Ascending aorta (tissue), 2 donors: Measurements from ENCODE around the gene DNAI4. TPM values are rescaled to one million over a fixed set of nuclear protein-coding genes. Genes with fewer than 3 reads are reported as not detected.
"Not testable (repeated sequence)": the region's sequence is repeated elsewhere in the genome, so short reads cannot be mapped to it uniquely, and the experiment has no call there.

Source experiments
- DNase-seq, 2 donors: peaks; one replicate each; pipeline ENCODE4 v3.0.0-alpha.2; 2019; ENCODE audit warnings: low spot score in 2 of 2
- H3K27ac ChIP-seq, 2 donors: fragments of 200-600 bp; sonication (generic); one replicate each; pipeline ENCODE4 v1.5.1; 2016 to 2017; ENCODE audit warnings: mild to moderate bottlenecking in 1 of 2
- H3K27me3 ChIP-seq: fragments of 200-600 bp; sonication (generic); one replicate; pipeline ENCODE4 v1.5.1; 2017
- H3K36me3 ChIP-seq, 2 donors: fragments of 200-600 bp; sonication (generic); one replicate each; pipeline ENCODE4 v1.5.1; 2016
- H3K4me1 ChIP-seq, 2 donors: fragments of 200-600 bp; sonication (generic); one replicate each; pipeline ENCODE4 v1.5.1; 2016 to 2017; ENCODE audit warnings: mild to moderate bottlenecking in 1 of 2
- H3K4me3 ChIP-seq, 2 donors: fragments of 200-600 bp; sonication (generic); one replicate each; pipeline ENCODE4 v1.5.1; 2016 to 2017; ENCODE audit warnings: mild to moderate bottlenecking in 1 of 2
- H3K9me3 ChIP-seq, 2 donors: fragments of 200-600 bp; sonication (generic); one replicate each; pipeline ENCODE4 v1.5.1; 2016
- CTCF ChIP-seq, 3 experiments: fragments of 200-600 bp in 2 of 3; fragments of 450-650 bp in 1 of 3; sonication (generic) in 2 of 3; IDR thresholded peaks; one replicate each; pipeline ENCODE4 v1.5.1; 2016 to 2019; ENCODE audit warnings: antibody characterized with exemption in 3 of 3, mild to moderate bottlenecking in 1 of 3, moderate library complexity in 1 of 3
- intact Hi-C: fragments of 100-400 bp; cut with DNase I; formaldehyde crosslinking; loops from one replicate; pipeline ENCODE4 v1.15.1; 2023
- total RNA-seq: library from RNA; depleted of rRNA; stranded (reverse); fragments of >200 nt; gene quantifications from one replicate; pipeline ENCODE4 v1.1.0, GENCODE V29; 2016

DNAI4 gene
- total RNA-seq, 1 donor from 2014 or later = not detected

GRCh38 chr1:66833112-66833511 is 91.5 kb downstream of the DNAI4 start:
- intact Hi-C loops = no loop called here
- TF ChIP-seq CTCF (IDR thresholded peaks at IDR 0.05) = no peak
- DNase-seq = no peak
- Histone ChIP-seq H3K4me1 (no peaks in the 10 kb centered on the region), H3K36me3 (no peaks in the 10 kb centered on the region), H3K4me3 (no peak overlapping the region), H3K27ac (no peak overlapping the region), H3K27me3 (no peaks in the 10 kb centered on the region), H3K9me3 (no peaks in the 10 kb centered on the region)

- DNase-seq = no peak
- Histone ChIP-seq H3K27ac (no peak overlapping the region), H3K9me3 (no peaks in the 10 kb centered on the region), H3K4me1 (no peaks in the 10 kb centered on the region), H3K4me3 (no peak overlapping the region), H3K27me3 (no peaks in the 10 kb centered on the region), H3K36me3 (no peaks in the 10 kb centered on the region)
- no peak for TF ChIP-seq CTCF (IDR thresholded peaks at IDR 0.05)
- intact Hi-C loops = no loop called here
Observed at GRCh38 chr1:66831529-66832239, 93.0 kb downstream of the DNAI4 start.

- H3K27ac ChIP-seq = no peak overlapping the region
Observed at GRCh38 chr1:66824771-66825170, 99.9 kb downstream of the DNAI4 start.

GRCh38 chr1:66809736-66810326 is 114.8 kb downstream of the DNAI4 start:
- no peaks in the 10 kb centered on the region for H3K36me3 ChIP-seq
- H3K27ac ChIP-seq = no peak overlapping the region
- H3K4me1 ChIP-seq = no peaks in the 10 kb centered on the region
- DNase-seq = no peak
- no peaks in the 10 kb centered on the region for H3K9me3 ChIP-seq
- no peak overlapping the region for H3K4me3 ChIP-seq
- intact Hi-C loops = no loop called here
- TF ChIP-seq CTCF (IDR thresholded peaks at IDR 0.05) = no peak
- no peaks in the 10 kb centered on the region for H3K27me3 ChIP-seq

More at GRCh38 chr1:66824771-66825170, 99.9 kb downstream of the DNAI4 start:
- no peak for TF ChIP-seq CTCF (IDR thresholded peaks at IDR 0.05)
- H3K4me1 ChIP-seq = no peaks in the 10 kb centered on the region
- no peak overlapping the region for H3K4me3 ChIP-seq
- no peak for DNase-seq
- H3K36me3 ChIP-seq = no peaks in the 10 kb centered on the region
- intact Hi-C loops = no loop called here
- H3K9me3 ChIP-seq = no peaks in the 10 kb centered on the region
- H3K27me3 ChIP-seq = no peaks in the 10 kb centered on the region

GRCh38 chr1:66809245-66809644 is 115.4 kb downstream of the DNAI4 start:
- DNase-seq = no peak
- no peak overlapping the region for H3K27ac ChIP-seq
- no peaks in the 10 kb centered on the region for H3K4me1 ChIP-seq
- no peak overlapping the region for H3K4me3 ChIP-seq
- intact Hi-C loops = no loop called here
- TF ChIP-seq CTCF (IDR thresholded peaks at IDR 0.05) = no peak
- H3K36me3 ChIP-seq = no peaks in the 10 kb centered on the region
- no peaks in the 10 kb centered on the region for H3K9me3 ChIP-seq
- no peaks in the 10 kb centered on the region for H3K27me3 ChIP-seq

- H3K36me3 ChIP-seq, H3K4me1 ChIP-seq, H3K4me3 ChIP-seq, H3K27ac ChIP-seq, intact Hi-C loops, H3K27me3 ChIP-seq, DNase-seq, H3K9me3 ChIP-seq: not testable (repeated sequence)
Observed at GRCh38 chr1:66795839-66796238, 128.8 kb downstream of the DNAI4 start.
